PC-9 (cell line): ENCODE data around the gene JOSD1.

Experiments used
- CTCF ChIP-seq: fragments of 200-600 bp; sonication (generic); conservative IDR thresholded peaks from 2 replicates; pipeline ENCODE4 v1.6.1; 2017; ENCODE audit warnings: mixed run types, antibody characterized with exemption, mild to moderate bottlenecking, moderate library complexity
- EZH2 ChIP-seq: fragments of 200-600 bp; sonication (generic); IDR thresholded peaks from 2 replicates; pipeline ENCODE4 v1.8.0; 2017; ENCODE audit warnings: antibody characterized with exemption, low read depth

- TF ChIP-seq CTCF (no peak), EZH2 (no peak)
These were observed 9.6 kb upstream of the JOSD1 start for GRCh38 chr22:38710351-38710750.
